ENCODE measurements around the gene SIL1. TPM values are rescaled to one million over a fixed set of nuclear protein-coding genes. Genes with fewer than 3 reads are reported as not detected.

Gene SIL1
- total and polyA plus RNA-seq, 2 donors (not counting 3 experiments of a cell fraction or from before 2014, with no cell fraction given) = 47.6 to 67.2 TPM

DNA sequence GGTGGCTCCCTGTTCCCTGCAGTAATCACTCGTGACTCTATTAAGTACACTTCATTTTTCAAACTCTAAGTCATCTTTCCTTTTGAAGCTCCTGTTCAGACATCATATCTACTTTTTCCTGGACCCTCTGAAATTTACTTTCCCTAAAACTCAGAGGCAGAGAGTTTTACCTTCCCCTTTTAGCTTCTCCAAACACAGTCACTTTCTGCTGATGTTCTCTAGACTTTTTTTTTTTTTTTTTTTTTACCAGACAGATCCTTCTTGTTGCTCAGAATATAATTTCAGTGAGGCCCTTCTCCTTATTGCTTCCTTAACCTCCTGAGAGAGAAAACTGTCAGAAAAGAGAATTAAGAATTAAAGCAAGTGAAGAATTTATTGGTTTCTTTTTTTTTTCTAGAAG is 236.4 kb downstream of the SIL1 start:
- Histone ChIP-seq H3K9ac (replicated peaks; ENCODE audit: extremely low read depth, insufficient read depth, low read length) (no peak overlapping the region), H3K79me2 (ENCODE audit: control insufficient read depth, insufficient read depth, low read length) (no peaks in the 10 kb centered on the region), H3K9me3 (replicated peaks; ENCODE audit: control insufficient read depth, insufficient read depth, low read length) (no peaks in the 10 kb centered on the region), H3K4me2 (ENCODE audit: insufficient read depth, low read length) (no peak overlapping the region), H3K4me3 (replicated peaks in 1 of 3; ENCODE audit: insufficient read depth in 1 of 3, low read depth in 1 of 3, low read length in 3 of 3) (no peak overlapping the region), H3K36me3 (ENCODE audit: control insufficient read depth in 2 of 2, extremely low read depth in 1 of 2, insufficient read depth in 2 of 2, low read length in 2 of 2) (no peaks in the 10 kb centered on the region), H3K27ac (ENCODE audit: insufficient read depth, low read depth, low read length) (no peak overlapping the region), H4K20me1 (replicated peaks; ENCODE audit: control insufficient read depth, extremely low read depth, insufficient read depth, low read length) (no peaks in the 10 kb centered on the region), H3K4me1 (ENCODE audit: control insufficient read depth, extremely low read depth, insufficient read depth, low read length) (no peaks in the 10 kb centered on the region), H3K27me3 (ENCODE audit: control insufficient read depth in 2 of 2, insufficient read depth in 2 of 2, low read length in 2 of 2) (no peaks in the 10 kb centered on the region), H3K9me1 (replicated peaks; ENCODE audit: control insufficient read depth, extremely low read depth, insufficient read depth, low read length) (no peaks in the 10 kb centered on the region), H2AFZ (ENCODE audit: low read depth, low read length) (no peak overlapping the region)
- no TSS peak for BruUV-seq (replicated peaks)
- TF ChIP-seq EZH2 (IDR thresholded peaks at IDR 0.05; ENCODE audit: borderline replicate concordance, low read depth, low read length, severe bottlenecking) (no peak), POLR2A (IDR thresholded peaks at IDR 0.05; ENCODE audit: low read depth, low read length) (no peak), MYC (IDR thresholded peaks at IDR 0.05; ENCODE audit: low read depth, low read length) (no peak), JUN (IDR thresholded peaks at IDR 0.05; ENCODE audit: borderline replicate concordance, insufficient read depth, insufficient read length, low read depth) (no peak), FOS (IDR thresholded peaks at IDR 0.05; ENCODE audit: borderline replicate concordance, insufficient read depth, low read length) (no peak), POLR2AphosphoS5 (IDR thresholded peaks at IDR 0.05; ENCODE audit: insufficient read depth, low read depth, low read length) (no peak), MAX (IDR thresholded peaks at IDR 0.05; ENCODE audit: insufficient read depth, insufficient read length) (no peak), GATA2 (IDR thresholded peaks at IDR 0.05; ENCODE audit: insufficient read depth, insufficient read length, low read depth, low read length) (no peak)
- TF ChIP-seq, protein P1, sequence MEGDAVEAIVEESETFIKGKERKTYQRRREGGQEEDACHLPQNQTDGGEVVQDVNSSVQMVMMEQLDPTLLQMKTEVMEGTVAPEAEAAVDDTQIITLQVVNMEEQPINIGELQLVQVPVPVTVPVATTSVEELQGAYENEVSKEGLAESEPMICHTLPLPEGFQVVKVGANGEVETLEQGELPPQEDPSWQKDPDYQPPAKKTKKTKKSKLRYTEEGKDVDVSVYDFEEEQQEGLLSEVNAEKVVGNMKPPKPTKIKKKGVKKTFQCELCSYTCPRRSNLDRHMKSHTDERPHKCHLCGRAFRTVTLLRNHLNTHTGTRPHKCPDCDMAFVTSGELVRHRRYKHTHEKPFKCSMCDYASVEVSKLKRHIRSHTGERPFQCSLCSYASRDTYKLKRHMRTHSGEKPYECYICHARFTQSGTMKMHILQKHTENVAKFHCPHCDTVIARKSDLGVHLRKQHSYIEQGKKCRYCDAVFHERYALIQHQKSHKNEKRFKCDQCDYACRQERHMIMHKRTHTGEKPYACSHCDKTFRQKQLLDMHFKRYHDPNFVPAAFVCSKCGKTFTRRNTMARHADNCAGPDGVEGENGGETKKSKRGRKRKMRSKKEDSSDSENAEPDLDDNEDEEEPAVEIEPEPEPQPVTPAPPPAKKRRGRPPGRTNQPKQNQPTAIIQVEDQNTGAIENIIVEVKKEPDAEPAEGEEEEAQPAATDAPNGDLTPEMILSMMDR (IDR thresholded peaks at IDR 0.05; ENCODE audit: extremely low read depth in 1 of 2, insufficient read depth in 1 of 2, low read depth in 1 of 2, low read length in 2 of 2) = no peak
- FAIRE-seq = no peak
- DNase-seq (ENCODE audit: low read depth, low spot score) = no peak
- intact Hi-C loops (cut with micrococcal nuclease) = no loop called here
- dilution Hi-C loops (cut with MboI; ENCODE audit: extremely low pct_ligation_motif_present, low sequenced_read_pairs) = no loop called here
- ChIA-PET CTCF (interaction anchor here (1.5 kb wide), 1 partner anchor 12 kb away, joined by 7 read pairs; no protein-coding TSS in a partner anchor), POLR2A (no interaction called here)
